ENCODE data around the gene PTPRK. TPM values are rescaled to one million over a fixed set of nuclear protein-coding genes. Genes with fewer than 3 reads are reported as not detected.

The PTPRK gene
- total and polyA plus RNA-seq, 2 of the 8 experiments (the other 6 are each of a cell fraction or from before 2014, with no cell fraction given) = 11.4 to 47.3 TPM

DNA sequence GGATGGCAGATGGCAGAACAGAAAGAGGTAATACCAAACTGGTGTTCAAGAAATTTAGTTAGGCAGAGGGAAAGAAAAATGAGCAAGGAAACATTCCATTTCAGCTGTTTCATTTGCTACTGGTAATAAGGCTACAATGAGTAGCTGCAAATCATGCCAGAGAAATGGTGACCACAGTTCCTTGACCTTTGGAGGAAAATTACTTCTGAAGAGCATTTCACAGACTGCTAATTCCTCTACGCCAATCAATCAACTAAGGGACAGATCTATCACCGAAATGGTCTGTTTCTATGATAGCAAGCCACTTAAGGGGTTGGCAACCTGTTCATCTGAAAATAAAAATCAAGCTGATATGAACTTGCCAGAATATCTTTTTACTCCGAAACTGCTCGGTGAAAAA lies 119.5 kb downstream of the PTPRK start:
- 91% methylated on average over 4 of the region's 4 CpGs; no CpG with 5 or more reads in 1 of the 2 experiments for WGBS, 2 experiments (ENCODE audit: extremely low coverage in 1 of 2, insufficient coverage in 1 of 2, insufficient read length in 1 of 2, insufficient replicate concordance in 2 of 2, low coverage in 1 of 2, low lambda C conversion rate in 2 of 2, missing lambda C conversion rate in 1 of 2)
- H4K20me1 ChIP-seq (replicated peaks in 1 of 2; ENCODE audit: control insufficient read depth in 1 of 2, insufficient read depth in 2 of 2, low read length in 2 of 2) = no peaks in the 10 kb centered on the region
- no peak for FAIRE-seq

More for the DNA sequence above, 119.5 kb downstream of the PTPRK start:
- POLR2A ChIA-PET (ENCODE audit: partially characterized antibody) = no interaction called here
- H3K79me1 ChIP-seq (ENCODE audit: low read depth, low read length) = no peaks in the 10 kb centered on the region
- no peak overlapping the region for H3K4ac ChIP-seq (replicated peaks; ENCODE audit: insufficient read length, low read depth, low read length)
- no peak overlapping the region for H2BK5ac ChIP-seq (ENCODE audit: low read depth, low read length)
- TF ChIP-seq CHD1 (IDR thresholded peaks at IDR 0.05; ENCODE audit: low read depth, low read length) = no peak
- TF ChIP-seq GTF2F1 (IDR thresholded peaks at IDR 0.05; ENCODE audit: borderline replicate concordance, low read depth, low read length) = no peak
- no peak for TF ChIP-seq JUND (IDR thresholded peaks at IDR 0.05; ENCODE audit: low read length)
- no peak for TF ChIP-seq BACH1 (IDR thresholded peaks at IDR 0.05; ENCODE audit: low read length)
- TF ChIP-seq, protein P1, sequence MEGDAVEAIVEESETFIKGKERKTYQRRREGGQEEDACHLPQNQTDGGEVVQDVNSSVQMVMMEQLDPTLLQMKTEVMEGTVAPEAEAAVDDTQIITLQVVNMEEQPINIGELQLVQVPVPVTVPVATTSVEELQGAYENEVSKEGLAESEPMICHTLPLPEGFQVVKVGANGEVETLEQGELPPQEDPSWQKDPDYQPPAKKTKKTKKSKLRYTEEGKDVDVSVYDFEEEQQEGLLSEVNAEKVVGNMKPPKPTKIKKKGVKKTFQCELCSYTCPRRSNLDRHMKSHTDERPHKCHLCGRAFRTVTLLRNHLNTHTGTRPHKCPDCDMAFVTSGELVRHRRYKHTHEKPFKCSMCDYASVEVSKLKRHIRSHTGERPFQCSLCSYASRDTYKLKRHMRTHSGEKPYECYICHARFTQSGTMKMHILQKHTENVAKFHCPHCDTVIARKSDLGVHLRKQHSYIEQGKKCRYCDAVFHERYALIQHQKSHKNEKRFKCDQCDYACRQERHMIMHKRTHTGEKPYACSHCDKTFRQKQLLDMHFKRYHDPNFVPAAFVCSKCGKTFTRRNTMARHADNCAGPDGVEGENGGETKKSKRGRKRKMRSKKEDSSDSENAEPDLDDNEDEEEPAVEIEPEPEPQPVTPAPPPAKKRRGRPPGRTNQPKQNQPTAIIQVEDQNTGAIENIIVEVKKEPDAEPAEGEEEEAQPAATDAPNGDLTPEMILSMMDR (IDR thresholded peaks at IDR 0.05; ENCODE audit: control extremely low read depth in 1 of 3, insufficient read depth in 1 of 3, low read depth in 1 of 3, low read length in 3 of 3) = no peak
- no peak for TF ChIP-seq JUN (IDR thresholded peaks at IDR 0.05; ENCODE audit: low read depth, low read length)
- no peak for TF ChIP-seq SIN3A (conservative IDR thresholded peaks at IDR 0.05 in 1 of 2, IDR thresholded peaks at IDR 0.05 in 1 of 2; ENCODE audit: low read depth in 1 of 2, low read length in 2 of 2)
- no peak for TF ChIP-seq CBX8 (IDR thresholded peaks at IDR 0.05; ENCODE audit: borderline replicate concordance, low read depth, low read length)
- H3K9me3 ChIP-seq (ENCODE audit: insufficient read depth in 2 of 2, low read depth in 1 of 2, low read length in 1 of 2) = no peaks in the 10 kb centered on the region
- CTCF ChIA-PET (ENCODE audit: partially characterized antibody) = interaction anchor here (0.9 kb wide), 1 partner anchor 8 kb away, joined by 3 read pairs; no protein-coding TSS in a partner anchor
- no peak overlapping the region for H3K56ac ChIP-seq (replicated peaks; ENCODE audit: insufficient read length, low read depth, low read length)
- no peak overlapping the region for H3K18ac ChIP-seq (ENCODE audit: extremely low read depth, low read length)
- no peak overlapping the region for H4K91ac ChIP-seq (replicated peaks; ENCODE audit: insufficient read length, low read length)
- DNase-seq (ENCODE audit: low read depth in 1 of 2, low spot score in 2 of 2) = no peak
- H3K27me3 ChIP-seq (replicated peaks in 1 of 4; ENCODE audit: control insufficient read depth in 3 of 4, extremely low read depth in 1 of 4, insufficient read depth in 3 of 4, low read length in 3 of 4) = no peaks in the 10 kb centered on the region
- H3K9ac ChIP-seq (replicated peaks in 1 of 4; ENCODE audit: extremely low read depth in 1 of 4, low read depth in 3 of 4, low read length in 3 of 4) = no peak overlapping the region
- no peak overlapping the region for H4K8ac ChIP-seq (ENCODE audit: extremely low read depth, insufficient read depth, low read length)
- H3K79me2 ChIP-seq (ENCODE audit: control insufficient read depth in 1 of 2, insufficient read depth in 2 of 2, low read length in 2 of 2) = peaks cover 0 to 18% of the 10 kb centered on the region in 2 experiments; a peak in 2 of 4 replicates
- H2BK12ac ChIP-seq (ENCODE audit: low read depth, low read length) = no peak overlapping the region
- H4K5ac ChIP-seq (ENCODE audit: insufficient read length, low read depth, low read length) = no peak overlapping the region
- H3K4me1 ChIP-seq (replicated peaks in 1 of 4; ENCODE audit: control insufficient read depth in 3 of 4, insufficient read depth in 4 of 4, low read length in 3 of 4) = no peaks in the 10 kb centered on the region
- H2AK5ac ChIP-seq (ENCODE audit: low read depth, low read length) = no peak overlapping the region
- H2BK120ac ChIP-seq (replicated peaks; ENCODE audit: low read depth, low read length) = no peak overlapping the region
- H2BK15ac ChIP-seq (ENCODE audit: low read length) = no peak overlapping the region
- H3K27ac ChIP-seq (ENCODE audit: low read depth, low read length) = no peak overlapping the region
- no peak overlapping the region for H3K4me2 ChIP-seq (ENCODE audit: insufficient read depth in 1 of 2, low read depth in 2 of 2, low read length in 2 of 2)
- peaks cover 0 to 5% (median 0%) of the 10 kb centered on the region in 4 experiments; a peak in 1 of 8 replicates for H3K36me3 ChIP-seq (ENCODE audit: control insufficient read depth in 2 of 4, insufficient read depth in 4 of 4, low read length in 3 of 4)
- no peak overlapping the region for H2BK20ac ChIP-seq (ENCODE audit: low read length)
- H3K4me3 ChIP-seq (ENCODE audit: extremely low read depth in 1 of 4, insufficient read depth in 2 of 4, low read depth in 3 of 4, low read length in 4 of 4) = no peak overlapping the region
- H3K23ac ChIP-seq (ENCODE audit: insufficient read length) = no peak overlapping the region
- H2AFZ ChIP-seq (ENCODE audit: low read length) = no peak overlapping the region
- no peak overlapping the region for H3K14ac ChIP-seq (ENCODE audit: insufficient read length)
- H3K23me2 ChIP-seq (ENCODE audit: low read depth, low read length) = no peaks in the 10 kb centered on the region
